ENCODE data around the gene MAST4.
A peak's percentile ranks its signal among the peaks of the same experiment; 100 is the strongest.

MAST4 gene

DNA sequence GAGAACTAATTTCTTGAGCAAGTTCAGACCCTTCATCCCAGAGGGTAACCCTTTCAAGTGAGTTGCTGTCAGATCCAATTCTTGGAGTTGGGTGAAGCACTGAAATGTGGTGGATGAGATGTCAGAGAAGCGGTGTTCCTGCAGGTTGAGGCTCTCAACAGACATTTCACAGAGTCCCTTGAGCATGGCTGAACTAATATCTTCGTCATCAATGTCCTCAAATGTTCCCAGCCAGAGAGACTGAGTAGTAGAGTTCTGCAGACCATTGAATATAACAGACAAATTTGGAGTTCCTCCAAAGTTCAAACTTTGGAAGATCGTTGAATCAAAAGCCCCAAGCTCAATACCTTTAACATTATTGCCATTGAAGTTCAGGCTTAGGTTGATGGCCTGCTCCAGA is 587.7 kb downstream of the MAST4 start:
- Histone ChIP-seq H3K4me3 (ENCODE audit: low read depth in 1 of 2, low read length in 2 of 2) (no peak overlapping the region), H3K9ac (ENCODE audit: low read length) (no peak overlapping the region), H3K27me3 (ENCODE audit: control insufficient read depth in 1 of 2, insufficient read depth in 2 of 2, low read length in 2 of 2) (no peaks in the 10 kb centered on the region), H3K36me3 (ENCODE audit: insufficient read depth, low read length) (no peaks in the 10 kb centered on the region), H3K4me1 (ENCODE audit: insufficient read depth, low read length) (peaks cover 10% of the 10 kb centered on the region), H3K27ac (ENCODE audit: low read depth, low read length) (no peak overlapping the region), H3K9me3 (ENCODE audit: low read length) (no peaks in the 10 kb centered on the region)

DNA sequence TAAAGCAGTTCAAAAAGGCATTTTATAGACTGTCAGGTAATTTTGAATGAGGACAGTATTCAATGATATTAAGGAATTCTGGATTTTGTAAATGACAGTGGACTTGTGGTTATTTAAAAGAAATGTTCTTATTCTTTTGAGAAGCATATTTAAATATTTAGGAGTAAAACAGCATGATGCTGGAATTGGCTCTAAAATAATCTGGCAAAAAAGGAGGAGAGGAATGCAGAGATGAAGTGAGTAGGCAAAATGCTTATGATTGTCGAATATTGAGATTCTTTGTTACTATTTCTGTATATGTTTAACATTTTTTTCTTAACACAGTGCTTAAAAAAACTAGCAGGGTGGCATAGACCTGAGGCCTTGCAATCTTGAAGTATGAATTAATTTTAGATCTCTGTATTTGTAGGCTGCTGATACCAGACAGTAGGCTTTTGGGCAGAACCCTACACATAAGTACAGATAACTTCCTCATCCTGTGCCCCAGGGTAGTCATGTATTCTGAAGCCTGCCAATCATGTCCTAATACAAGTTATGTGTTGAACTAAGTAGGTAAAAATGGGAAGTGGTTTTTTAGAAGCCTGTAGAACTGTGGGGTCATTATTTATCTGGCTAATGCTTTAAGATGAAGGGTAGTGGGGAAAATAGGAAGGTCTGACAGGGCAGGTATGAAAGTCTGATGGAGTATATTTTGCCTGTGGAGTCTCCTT is 591.0 kb downstream of the MAST4 start:
- no peaks in the 10 kb centered on the region for H3K27me3 ChIP-seq (ENCODE audit: control insufficient read depth in 1 of 2, insufficient read depth in 2 of 2, low read length in 2 of 2)
- H3K4me1 ChIP-seq (ENCODE audit: insufficient read depth, low read length): peaks cover 6% of the 10 kb centered on the region
- H3K36me3 ChIP-seq (ENCODE audit: insufficient read depth, low read length): no peaks in the 10 kb centered on the region
- no peak overlapping the region for H3K27ac ChIP-seq (ENCODE audit: low read depth, low read length)
- H3K4me3 ChIP-seq (ENCODE audit: low read depth in 1 of 2, low read length in 2 of 2): no peak overlapping the region
- no peak overlapping the region for H3K9ac ChIP-seq (ENCODE audit: low read length)
- H3K9me3 ChIP-seq (ENCODE audit: low read length): no peaks in the 10 kb centered on the region

DNA sequence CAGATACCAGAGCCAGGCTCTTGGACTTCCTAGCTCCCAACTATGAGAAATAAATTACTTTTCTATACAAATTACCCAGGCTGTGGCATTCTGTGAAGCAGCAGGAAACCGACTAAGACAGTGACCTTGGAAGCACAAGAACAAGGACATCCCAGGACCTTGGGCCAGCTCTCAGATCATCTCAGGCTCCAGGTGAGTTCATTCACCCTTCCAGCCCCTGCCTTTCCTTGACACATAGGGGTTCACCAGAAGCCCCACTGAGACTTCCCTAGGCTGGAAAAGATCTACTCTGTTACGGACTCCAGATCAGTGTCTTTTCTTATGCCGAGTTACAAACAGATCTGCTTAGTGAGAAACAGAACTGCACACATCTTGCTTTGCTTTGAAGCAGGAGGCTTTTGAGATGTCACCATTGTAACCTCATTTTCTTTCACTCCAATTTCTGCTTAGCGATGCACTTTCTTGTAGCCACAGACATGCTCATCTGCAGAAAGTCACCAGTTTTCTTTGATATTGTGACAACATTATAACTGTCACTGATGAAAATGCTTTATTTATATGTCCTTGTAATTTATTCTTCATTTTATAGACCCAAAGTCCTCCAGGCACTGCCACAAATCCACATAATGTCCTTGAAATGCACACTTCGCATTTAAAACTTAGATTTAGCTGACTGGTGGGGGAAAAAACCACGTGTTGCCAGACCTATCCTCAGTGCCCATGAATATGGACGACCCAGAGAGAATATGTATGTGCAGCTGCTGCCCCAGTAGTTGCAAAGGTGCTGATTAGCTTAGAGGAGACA is 592.3 kb downstream of the MAST4 start:
- H3K36me3 ChIP-seq (ENCODE audit: insufficient read depth, low read length): no peaks in the 10 kb centered on the region
- peaks cover 8% of the 10 kb centered on the region for H3K4me1 ChIP-seq (ENCODE audit: insufficient read depth, low read length)
- H3K27me3 ChIP-seq (ENCODE audit: control insufficient read depth in 1 of 2, insufficient read depth in 2 of 2, low read length in 2 of 2): no peaks in the 10 kb centered on the region
- no peaks in the 10 kb centered on the region for H3K9me3 ChIP-seq (ENCODE audit: low read length)
- H3K9ac ChIP-seq (ENCODE audit: low read length): no peak overlapping the region
- no peak overlapping the region for H3K27ac ChIP-seq (ENCODE audit: low read depth, low read length)
- no peak overlapping the region for H3K4me3 ChIP-seq (ENCODE audit: low read depth in 1 of 2, low read length in 2 of 2)

DNA sequence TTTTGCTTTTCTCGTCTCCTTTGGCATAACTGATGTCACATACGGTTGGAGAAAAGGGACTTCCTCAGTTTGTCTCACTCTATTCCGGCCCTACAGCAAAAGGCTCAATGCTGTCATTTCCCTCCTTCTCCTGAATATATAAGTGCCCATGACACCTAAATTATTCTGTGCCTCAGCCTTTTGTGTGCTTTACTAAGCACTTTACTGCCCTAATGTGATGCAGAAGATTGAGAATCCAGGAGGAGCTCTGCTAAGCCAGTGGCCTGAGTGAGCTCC is 592.8 kb downstream of the MAST4 start:
- H3K27ac ChIP-seq (ENCODE audit: low read depth, low read length): no peak overlapping the region
- peaks cover 10% of the 10 kb centered on the region for H3K4me1 ChIP-seq (ENCODE audit: insufficient read depth, low read length)
- no peak overlapping the region for H3K4me3 ChIP-seq (ENCODE audit: low read depth in 1 of 2, low read length in 2 of 2)
- no peaks in the 10 kb centered on the region for H3K27me3 ChIP-seq (ENCODE audit: control insufficient read depth in 1 of 2, insufficient read depth in 2 of 2, low read length in 2 of 2)
- no peak overlapping the region for H3K9ac ChIP-seq (ENCODE audit: low read length)
- no peaks in the 10 kb centered on the region for H3K9me3 ChIP-seq (ENCODE audit: low read length)
- H3K36me3 ChIP-seq (ENCODE audit: insufficient read depth, low read length): no peaks in the 10 kb centered on the region

DNA sequence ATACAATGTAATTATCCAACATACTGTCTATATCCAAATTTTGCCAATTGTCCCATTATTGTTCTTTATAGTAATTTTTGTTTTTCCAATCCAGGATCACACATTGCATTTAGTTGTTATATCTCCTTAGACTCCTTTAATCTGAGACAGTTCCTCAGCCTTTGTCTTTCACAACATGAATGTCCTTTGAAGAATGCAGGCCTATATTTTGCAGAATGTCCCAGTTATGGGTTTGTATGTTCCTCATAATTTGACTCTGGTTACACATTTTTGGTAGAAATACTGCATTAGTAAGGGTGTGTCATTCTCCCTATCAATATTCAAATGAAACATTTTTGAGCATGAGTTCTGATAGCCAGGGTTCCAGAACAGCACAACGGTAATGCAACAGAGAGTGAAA is 593.7 kb downstream of the MAST4 start:
- Histone ChIP-seq H3K27ac (ENCODE audit: low read depth, low read length) (no peak overlapping the region), H3K4me3 (ENCODE audit: low read depth in 1 of 2, low read length in 2 of 2) (no peak overlapping the region), H3K36me3 (ENCODE audit: insufficient read depth, low read length) (no peaks in the 10 kb centered on the region), H3K9ac (ENCODE audit: low read length) (no peak overlapping the region), H3K27me3 (ENCODE audit: control insufficient read depth in 1 of 2, insufficient read depth in 2 of 2, low read length in 2 of 2) (no peaks in the 10 kb centered on the region), H3K9me3 (ENCODE audit: low read length) (no peaks in the 10 kb centered on the region), H3K4me1 (ENCODE audit: insufficient read depth, low read length) (peaks cover 10% of the 10 kb centered on the region)

DNA sequence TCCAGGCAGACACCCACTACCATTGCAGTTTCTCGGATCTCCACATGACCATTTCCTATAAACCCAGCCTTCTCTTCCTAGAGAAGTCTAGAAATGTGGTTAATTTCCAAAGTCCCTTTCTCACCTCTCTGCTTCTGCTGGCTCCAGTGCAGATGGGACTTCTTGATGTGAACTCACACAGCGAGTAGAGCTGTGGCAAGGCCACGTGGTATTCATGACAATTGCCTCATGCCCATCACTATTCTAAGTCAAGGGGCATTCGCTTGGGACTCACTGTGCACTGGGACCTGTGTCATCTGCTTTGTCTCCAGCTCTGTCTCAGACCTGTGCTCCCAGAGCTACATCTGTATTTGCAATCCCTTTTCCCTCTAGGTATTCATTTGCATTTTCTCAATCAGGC is 594.2 kb downstream of the MAST4 start:
- no peaks in the 10 kb centered on the region for H3K9me3 ChIP-seq (ENCODE audit: low read length)
- peaks cover 10% of the 10 kb centered on the region for H3K4me1 ChIP-seq (ENCODE audit: insufficient read depth, low read length)
- H3K4me3 ChIP-seq (ENCODE audit: low read depth in 1 of 2, low read length in 2 of 2): no peak overlapping the region
- no peaks in the 10 kb centered on the region for H3K36me3 ChIP-seq (ENCODE audit: insufficient read depth, low read length)
- H3K9ac ChIP-seq (ENCODE audit: low read length): no peak overlapping the region
- no peak overlapping the region for H3K27ac ChIP-seq (ENCODE audit: low read depth, low read length)
- no peaks in the 10 kb centered on the region for H3K27me3 ChIP-seq (ENCODE audit: control insufficient read depth in 1 of 2, insufficient read depth in 2 of 2, low read length in 2 of 2)

DNA sequence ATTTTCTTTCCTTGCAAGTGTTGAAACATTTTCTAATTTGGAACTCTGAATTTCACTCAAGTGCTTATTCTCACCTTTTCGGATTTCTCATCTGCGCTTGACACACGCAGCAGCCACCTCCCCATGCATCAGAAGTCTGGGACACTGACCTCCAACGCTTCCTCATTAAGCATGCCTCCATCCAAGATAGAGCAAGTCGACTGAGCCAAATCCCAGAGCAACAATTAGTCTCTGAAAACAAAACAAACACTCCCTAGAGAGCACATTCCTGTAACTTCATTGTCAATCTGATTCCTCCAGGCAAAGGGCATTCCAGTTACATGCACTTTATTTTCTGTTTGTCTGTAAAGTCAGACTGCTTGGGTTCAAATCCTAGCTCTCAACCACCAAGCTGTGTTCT is 594.7 kb downstream of the MAST4 start:
- Histone ChIP-seq H3K4me1 (ENCODE audit: insufficient read depth, low read length) (peaks cover 10% of the 10 kb centered on the region), H3K9ac (ENCODE audit: low read length) (no peak overlapping the region), H3K9me3 (ENCODE audit: low read length) (no peaks in the 10 kb centered on the region), H3K27me3 (ENCODE audit: control insufficient read depth in 1 of 2, insufficient read depth in 2 of 2, low read length in 2 of 2) (no peaks in the 10 kb centered on the region), H3K4me3 (ENCODE audit: low read depth in 1 of 2, low read length in 2 of 2) (no peak overlapping the region), H3K36me3 (ENCODE audit: insufficient read depth, low read length) (no peaks in the 10 kb centered on the region), H3K27ac (ENCODE audit: low read depth, low read length) (no peak overlapping the region)

DNA sequence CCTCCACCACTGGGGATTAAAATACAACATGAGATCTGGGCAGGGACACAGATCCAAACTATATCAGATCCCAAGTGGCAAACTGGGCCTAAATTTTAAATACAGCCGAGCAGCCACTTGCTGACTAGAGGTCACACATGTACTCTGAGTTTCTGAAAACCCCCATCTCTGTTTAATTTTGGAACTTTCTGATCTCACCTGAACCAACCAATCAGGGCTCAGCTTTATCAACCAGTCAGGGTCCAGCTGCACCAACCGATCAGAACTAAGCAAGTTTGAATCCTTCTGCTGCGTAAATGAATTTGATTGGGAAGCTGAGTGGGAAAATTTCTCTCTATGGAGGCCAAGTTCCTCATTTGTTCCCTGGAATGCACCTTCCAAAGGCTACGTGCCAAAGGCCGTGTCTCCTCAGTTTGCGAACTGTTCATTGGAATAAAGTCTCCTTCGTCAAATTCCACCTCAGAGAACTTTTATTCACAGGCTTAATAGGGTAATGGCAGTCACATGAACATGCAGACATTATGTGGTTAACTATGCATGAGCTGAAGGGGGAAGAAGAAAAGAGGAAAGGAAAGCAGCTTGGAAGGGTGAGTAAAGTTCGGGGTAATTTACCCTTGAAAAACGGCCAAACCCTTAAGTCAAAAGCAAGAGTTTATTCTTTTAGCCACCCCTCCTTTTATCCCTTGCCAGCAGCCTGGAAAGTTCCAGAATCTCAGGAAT is 596.7 kb downstream of the MAST4 start:
- H3K4me3 ChIP-seq (ENCODE audit: low read depth in 1 of 2, low read length in 2 of 2): no peak overlapping the region

DNA sequence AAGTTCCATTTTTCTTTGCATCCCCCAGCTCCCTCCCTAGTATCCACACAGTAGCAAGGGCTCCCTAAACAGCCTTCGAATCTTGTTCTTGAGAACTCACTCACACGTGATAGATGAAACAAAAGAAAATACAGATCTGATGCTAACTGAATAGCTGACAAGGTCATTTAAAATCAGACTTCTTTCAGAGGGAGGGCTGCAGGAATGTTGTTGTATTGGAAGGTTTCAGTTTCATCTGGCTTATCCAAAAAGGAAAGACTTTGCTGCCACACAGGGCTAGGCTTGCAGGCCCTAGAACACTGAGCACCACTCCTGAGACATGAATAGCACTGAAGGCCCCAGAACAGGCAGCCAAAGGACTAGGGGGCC is 597.2 kb downstream of the MAST4 start:
- Histone ChIP-seq H3K27ac (ENCODE audit: low read depth, low read length) (peak overlapping the region; percentile 6), H3K36me3 (ENCODE audit: insufficient read depth, low read length) (no peaks in the 10 kb centered on the region), H3K27me3 (ENCODE audit: control insufficient read depth in 1 of 2, insufficient read depth in 2 of 2, low read length in 2 of 2) (no peaks in the 10 kb centered on the region), H3K4me3 (ENCODE audit: low read depth in 1 of 2, low read length in 2 of 2) (no peak overlapping the region), H3K9ac (ENCODE audit: low read length) (no peak overlapping the region), H3K9me3 (ENCODE audit: low read length) (no peaks in the 10 kb centered on the region), H3K4me1 (ENCODE audit: insufficient read depth, low read length) (peaks cover 10% of the 10 kb centered on the region)

More for the DNA sequence above, 596.7 kb downstream of the MAST4 start:
- no peaks in the 10 kb centered on the region for H3K27me3 ChIP-seq (ENCODE audit: control insufficient read depth in 1 of 2, insufficient read depth in 2 of 2, low read length in 2 of 2)
- no peaks in the 10 kb centered on the region for H3K9me3 ChIP-seq (ENCODE audit: low read length)
- peak overlapping the region; percentile 6 for H3K27ac ChIP-seq (ENCODE audit: low read depth, low read length)
- peaks cover 10% of the 10 kb centered on the region for H3K4me1 ChIP-seq (ENCODE audit: insufficient read depth, low read length)
- no peaks in the 10 kb centered on the region for H3K36me3 ChIP-seq (ENCODE audit: insufficient read depth, low read length)
- H3K9ac ChIP-seq (ENCODE audit: low read length): no peak overlapping the region

DNA sequence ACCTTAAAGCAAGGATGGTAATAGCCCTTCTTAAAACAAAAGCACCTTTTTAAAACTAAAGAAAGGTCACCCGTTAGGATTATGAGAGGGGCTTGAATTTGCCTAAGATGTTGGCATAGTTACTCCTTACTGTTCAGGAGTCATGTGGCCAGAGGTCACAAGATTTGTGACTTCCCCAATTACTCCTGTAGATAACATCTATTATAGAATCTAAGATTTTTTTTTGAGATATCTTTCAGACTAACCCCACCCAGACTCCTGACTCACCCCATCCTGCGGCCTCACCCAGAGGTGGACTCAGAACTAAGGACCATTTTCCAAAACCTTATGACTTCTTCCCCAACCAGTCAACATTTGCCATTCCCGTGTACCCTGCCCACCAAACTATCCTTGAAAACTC is 598.0 kb downstream of the MAST4 start:
- H3K36me3 ChIP-seq (ENCODE audit: insufficient read depth, low read length): no peaks in the 10 kb centered on the region
- H3K27me3 ChIP-seq (ENCODE audit: control insufficient read depth in 1 of 2, insufficient read depth in 2 of 2, low read length in 2 of 2): no peaks in the 10 kb centered on the region
- no peak overlapping the region for H3K9ac ChIP-seq (ENCODE audit: low read length)
- H3K4me3 ChIP-seq (ENCODE audit: low read depth in 1 of 2, low read length in 2 of 2): no peak overlapping the region
- no peaks in the 10 kb centered on the region for H3K9me3 ChIP-seq (ENCODE audit: low read length)
- H3K4me1 ChIP-seq (ENCODE audit: insufficient read depth, low read length): peaks cover 10% of the 10 kb centered on the region
- no peak overlapping the region for H3K27ac ChIP-seq (ENCODE audit: low read depth, low read length)

DNA sequence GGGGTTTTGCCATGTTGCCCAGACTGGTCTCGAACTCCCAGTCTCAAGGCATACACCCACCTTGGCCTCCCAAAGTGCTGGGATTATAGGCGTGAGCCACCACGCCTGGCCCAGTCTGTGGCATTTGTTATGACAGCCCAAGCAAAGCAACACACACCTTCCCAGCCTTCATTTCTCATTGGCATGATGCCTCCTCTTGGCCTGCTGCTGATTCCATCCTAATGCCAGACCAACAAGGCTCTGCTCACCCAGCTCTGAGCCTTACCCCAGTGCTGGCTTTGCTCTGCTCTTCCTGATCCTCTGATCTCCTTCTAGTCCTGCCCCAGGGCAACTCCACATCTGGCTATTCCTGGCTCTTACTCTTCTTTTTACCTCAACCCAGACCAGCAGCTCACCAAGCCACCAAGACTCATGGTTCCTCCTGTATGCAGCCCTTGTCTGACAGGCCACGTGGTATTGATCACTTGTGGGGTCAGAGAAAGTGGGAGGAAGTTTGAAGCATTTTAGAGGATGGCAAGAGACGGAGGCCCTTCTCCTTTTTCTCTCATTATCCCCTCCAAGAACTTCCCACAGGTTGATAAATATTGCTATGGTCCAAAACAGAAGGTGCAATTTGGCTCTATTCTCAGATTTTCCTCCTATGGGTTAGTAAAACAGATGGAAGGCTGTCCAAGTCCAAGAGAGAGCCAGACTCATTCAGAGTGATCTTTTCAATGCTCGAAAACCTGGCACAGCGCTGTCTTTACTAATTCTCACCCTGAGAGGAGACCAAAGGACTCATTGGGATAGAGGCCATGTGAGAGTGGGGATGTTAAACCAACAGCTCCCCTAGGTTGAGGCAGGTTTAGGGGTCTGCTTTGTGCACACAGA is 599.4 kb downstream of the MAST4 start:
- peaks cover 10% of the 10 kb centered on the region for H3K4me1 ChIP-seq (ENCODE audit: insufficient read depth, low read length)
- no peak overlapping the region for H3K9ac ChIP-seq (ENCODE audit: low read length)
- H3K4me3 ChIP-seq (ENCODE audit: low read depth in 1 of 2, low read length in 2 of 2): no peak overlapping the region
- H3K27ac ChIP-seq (ENCODE audit: low read depth, low read length): no peak overlapping the region
- no peaks in the 10 kb centered on the region for H3K9me3 ChIP-seq (ENCODE audit: low read length)
- H3K27me3 ChIP-seq (ENCODE audit: control insufficient read depth in 1 of 2, insufficient read depth in 2 of 2, low read length in 2 of 2): no peaks in the 10 kb centered on the region
- H3K36me3 ChIP-seq (ENCODE audit: insufficient read depth, low read length): no peaks in the 10 kb centered on the region
